ENCODE measurements around the gene BMP6.

DNA sequence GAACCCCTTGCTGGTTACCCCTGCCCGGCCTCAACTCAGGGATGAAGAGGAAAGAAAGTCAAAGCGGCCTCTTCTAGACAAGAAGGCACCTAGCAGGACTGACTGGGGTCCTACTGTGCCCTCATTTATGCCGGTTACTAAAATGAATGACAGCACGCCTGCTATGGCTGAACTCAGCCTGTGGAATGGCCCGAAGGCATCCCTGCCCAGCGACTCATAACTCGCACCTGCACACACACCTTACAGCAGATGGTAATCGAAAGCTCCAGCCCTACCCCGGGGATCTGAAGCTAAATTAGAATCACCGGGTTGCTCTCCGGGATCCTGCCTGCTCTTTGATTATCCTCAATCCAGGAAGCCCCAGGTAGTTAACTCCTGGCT lies 185.4 kb downstream of the BMP6 start:
- TF ChIP-seq, protein P1, sequence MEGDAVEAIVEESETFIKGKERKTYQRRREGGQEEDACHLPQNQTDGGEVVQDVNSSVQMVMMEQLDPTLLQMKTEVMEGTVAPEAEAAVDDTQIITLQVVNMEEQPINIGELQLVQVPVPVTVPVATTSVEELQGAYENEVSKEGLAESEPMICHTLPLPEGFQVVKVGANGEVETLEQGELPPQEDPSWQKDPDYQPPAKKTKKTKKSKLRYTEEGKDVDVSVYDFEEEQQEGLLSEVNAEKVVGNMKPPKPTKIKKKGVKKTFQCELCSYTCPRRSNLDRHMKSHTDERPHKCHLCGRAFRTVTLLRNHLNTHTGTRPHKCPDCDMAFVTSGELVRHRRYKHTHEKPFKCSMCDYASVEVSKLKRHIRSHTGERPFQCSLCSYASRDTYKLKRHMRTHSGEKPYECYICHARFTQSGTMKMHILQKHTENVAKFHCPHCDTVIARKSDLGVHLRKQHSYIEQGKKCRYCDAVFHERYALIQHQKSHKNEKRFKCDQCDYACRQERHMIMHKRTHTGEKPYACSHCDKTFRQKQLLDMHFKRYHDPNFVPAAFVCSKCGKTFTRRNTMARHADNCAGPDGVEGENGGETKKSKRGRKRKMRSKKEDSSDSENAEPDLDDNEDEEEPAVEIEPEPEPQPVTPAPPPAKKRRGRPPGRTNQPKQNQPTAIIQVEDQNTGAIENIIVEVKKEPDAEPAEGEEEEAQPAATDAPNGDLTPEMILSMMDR (IDR thresholded peaks at IDR 0.05) = no peak
- no peak for TF ChIP-seq POLR2A (IDR thresholded peaks at IDR 0.05)

All from ovary (tissue), 3 donors.